ENCODE data around the gene RNF130.

The RNF130 gene

GRCh38 chr5:180077594-180078284 is 6.2 kb upstream of the RNF130 start:
- Histone ChIP-seq H3K27ac (no peak overlapping the region), H3K4me3 (no peak overlapping the region)
- DNase-seq (ENCODE audit: low spot score) = no peak
- TF ChIP-seq CTCF (IDR thresholded peaks at IDR 0.05) = no peak

GRCh38 chr5:180075703-180076102 is 4.1 kb upstream of the RNF130 start:
- no peak for DNase-seq (ENCODE audit: low spot score)

GRCh38 chr5:180074462-180074861 is 2.9 kb upstream of the RNF130 start:
- no peak overlapping the region for H3K27ac ChIP-seq
- TF ChIP-seq CTCF (IDR thresholded peaks at IDR 0.05) = no peak
- H3K4me3 ChIP-seq = no peak overlapping the region
- DNase-seq (ENCODE audit: low spot score) = no peak

More at GRCh38 chr5:180075703-180076102, 4.1 kb upstream of the RNF130 start:
- no peak overlapping the region for H3K27ac ChIP-seq
- no peak overlapping the region for H3K4me3 ChIP-seq
- no peak for TF ChIP-seq CTCF (IDR thresholded peaks at IDR 0.05)

- DNase-seq (ENCODE audit: low spot score) = no peak
- Histone ChIP-seq H3K4me3 (peak overlapping the region; percentile 99), H3K27ac (peak overlapping the region in 1 of 2 donors; percentile 99)
- TF ChIP-seq CTCF (IDR thresholded peaks at IDR 0.05) = no peak
These were observed 997 bp upstream of the RNF130 start for GRCh38 chr5:180072556-180072955.

GRCh38 chr5:180072256-180072548 is 643 bp upstream of the RNF130 start:
- Histone ChIP-seq H3K27ac (peak overlapping the region; percentile 90 to 99), H3K4me3 (peak overlapping the region; percentile 99)
- no peak for TF ChIP-seq CTCF (IDR thresholded peaks at IDR 0.05)
- no peak for DNase-seq (ENCODE audit: low spot score)

- peak; percentile 81 for DNase-seq (ENCODE audit: low spot score)
- H3K4me3 ChIP-seq = peak overlapping the region; percentile 99
- TF ChIP-seq CTCF (IDR thresholded peaks at IDR 0.05) = no peak
- H3K27ac ChIP-seq = peak overlapping the region; percentile 90 to 99
These were observed 616 bp downstream of the RNF130 start for GRCh38 chr5:180070756-180071530.
